Endothelial cell of umbilical vein (primary cell): ENCODE measurements around the gene ITPKB. TPM values are rescaled to one million over a fixed set of nuclear protein-coding genes. Genes with fewer than 3 reads are reported as not detected.

Experiments
- BruUV-seq: library from RNA; stranded (reverse); fragments of 400-500 nt; replicated peaks from 2 replicates; lab custom pipeline; 2021; lab: Mats Ljungman, UMichigan
- CTCF ChIA-PET: fragments of 300-600, 350-600 bp; sonication (Branson Sonifier 250); formaldehyde crosslinking; loops from one replicate; lab custom pipeline; 2021; ENCODE audit warnings: antibody characterized with exemption, inconsistent platforms; lab: Charles Lee
- POLR2A ChIA-PET: fragments of 300-600, 350-600 bp; sonication (Branson Sonifier 250); formaldehyde crosslinking; loops from one replicate; lab custom pipeline; 2021; ENCODE audit warnings: antibody characterized with exemption, inconsistent platforms; lab: Charles Lee
- DNase-seq: peaks from one replicate; pipeline ENCODE4 v3.0.0-alpha.2; 2011; ENCODE audit warnings: low read depth, low spot score
- FAIRE-seq: peaks from 2 replicates; lab custom pipeline; 2011; peaks lifted over from hg19 to GRCh38; lab: Jason Lieb, UNC
- H2AFZ ChIP-seq: 2 replicates; pipeline ENCODE4 v1.6.0; 2012; ENCODE audit warnings: low read depth, low read length, control low read depth, inconsistent platforms
- H3K27ac ChIP-seq: 2 replicates; pipeline ENCODE4 v1.5.1; 2011; ENCODE audit warnings: low read depth, mild to moderate bottlenecking, control low read depth, low read length, moderate library complexity; ENCODE audit not compliant: insufficient read depth
- H3K27me3 ChIP-seq, 2 experiments: 2 replicates each; pipeline versions ENCODE4 v1.6.0 to v1.6.1; 2011; ENCODE audit warnings: low read length in 2 of 2, mixed read lengths in 1 of 2; ENCODE audit not compliant: control insufficient read depth in 2 of 2, insufficient read depth in 2 of 2
- H3K36me3 ChIP-seq, 2 experiments: 2 replicates in 1 of 2; 3 replicates in 1 of 2; pipeline ENCODE4 v1.5.1; 2011; ENCODE audit warnings: low read length in 2 of 2, mild to moderate bottlenecking in 1 of 2, moderate library complexity in 1 of 2; ENCODE audit not compliant: control insufficient read depth in 2 of 2, insufficient read depth in 2 of 2; ENCODE audit errors: extremely low read depth in 1 of 2
- H3K4me1 ChIP-seq: 3 replicates; pipeline ENCODE4 v1.5.1; 2011; ENCODE audit warnings: mild to moderate bottlenecking, low read length; ENCODE audit not compliant: control insufficient read depth, insufficient read depth; ENCODE audit errors: extremely low read depth
- H3K4me2 ChIP-seq: 2 replicates; pipeline ENCODE4 v1.6.1; 2011; ENCODE audit warnings: low read length, control low read depth, mixed read lengths; ENCODE audit not compliant: insufficient read depth
- H3K4me3 ChIP-seq, 3 experiments: fragments of 200-600 bp in 1 of 3; sonication (generic), shearing (Covaris generic) in 1 of 3; replicated peaks in 1 of 3; 2 replicates each; pipeline ENCODE4 v1.5.1; 2011 to 2016; ENCODE audit warnings: control low read depth in 3 of 3, low read length in 3 of 3, mild to moderate bottlenecking in 2 of 3, inconsistent platforms in 1 of 3, low read depth in 1 of 3, moderate library complexity in 1 of 3; ENCODE audit not compliant: insufficient read depth in 1 of 3
- H3K79me2 ChIP-seq: 2 replicates; pipeline ENCODE4 v1.6.0; 2012; ENCODE audit warnings: low read length, inconsistent platforms; ENCODE audit not compliant: control insufficient read depth, insufficient read depth
- H3K9ac ChIP-seq: replicated peaks from 2 replicates; pipeline ENCODE3; 2011; ENCODE audit warnings: low read length, control low read depth; ENCODE audit not compliant: insufficient read depth; ENCODE audit errors: extremely low read depth
- H3K9me1 ChIP-seq: replicated peaks from 3 replicates; pipeline ENCODE4 v1.6.0; 2011; ENCODE audit warnings: mild to moderate bottlenecking, low read length; ENCODE audit not compliant: control insufficient read depth, insufficient read depth; ENCODE audit errors: extremely low read depth
- H3K9me3 ChIP-seq: replicated peaks from 2 replicates; pipeline ENCODE4 v1.5.1; 2012; ENCODE audit warnings: low read length, inconsistent platforms; ENCODE audit not compliant: control insufficient read depth, insufficient read depth
- H4K20me1 ChIP-seq: replicated peaks from 2 replicates; pipeline ENCODE3; 2011; ENCODE audit warnings: mild to moderate bottlenecking, low read length; ENCODE audit not compliant: control insufficient read depth, insufficient read depth; ENCODE audit errors: extremely low read depth
- CTCF ChIP-seq, 2 donors: IDR thresholded peaks; 1 replicate in 1 of 2; 2 replicates in 1 of 2; pipeline ENCODE4 v1.5.1; 2011; ENCODE audit warnings: low read length in 2 of 2, mild to moderate bottlenecking in 2 of 2, moderate library complexity in 2 of 2, control low read depth in 1 of 2, inconsistent platforms in 1 of 2, low read depth in 1 of 2; ENCODE audit not compliant: insufficient read depth in 1 of 2; ENCODE audit errors: extremely low read depth in 1 of 2
- EZH2 ChIP-seq: IDR thresholded peaks from 2 replicates; pipeline ENCODE4 v1.6.1; 2012; ENCODE audit warnings: borderline replicate concordance, low read depth, mild to moderate bottlenecking, moderate library complexity, low read length, inconsistent platforms; ENCODE audit not compliant: severe bottlenecking
- FOS ChIP-seq: IDR thresholded peaks from 2 replicates; pipeline ENCODE4 v1.6.1; 2011; ENCODE audit warnings: mild to moderate bottlenecking, low read length, moderate library complexity, borderline replicate concordance; ENCODE audit not compliant: insufficient read depth
- GATA2 ChIP-seq: IDR thresholded peaks from 2 replicates; pipeline ENCODE4 v1.7.0; 2011; ENCODE audit warnings: low read depth, mild to moderate bottlenecking, moderate library complexity, mixed read lengths, low read length; ENCODE audit not compliant: insufficient read length, insufficient read depth
- JUN ChIP-seq: IDR thresholded peaks from 2 replicates; pipeline ENCODE4 v1.6.1; 2011; ENCODE audit warnings: borderline replicate concordance, low read depth; ENCODE audit not compliant: insufficient read length, insufficient read depth
- MAX ChIP-seq: IDR thresholded peaks from 2 replicates; pipeline ENCODE4 v1.6.1; 2011; ENCODE audit not compliant: insufficient read depth, insufficient read length
- MYC ChIP-seq: IDR thresholded peaks from one replicate; pipeline ENCODE4 v1.6.1; 2011; ENCODE audit warnings: mild to moderate bottlenecking, low read depth, low read length
- POLR2A ChIP-seq: IDR thresholded peaks from 2 replicates; pipeline ENCODE4 v1.6.1; 2012; ENCODE audit warnings: low read depth, mild to moderate bottlenecking, control low read depth, low read length
- POLR2AphosphoS5 ChIP-seq: IDR thresholded peaks from 2 replicates; pipeline ENCODE4 v1.6.1; 2012; ENCODE audit warnings: low read depth, mild to moderate bottlenecking, control low read depth, low read length, moderate library complexity; ENCODE audit not compliant: insufficient read depth
- dilution Hi-C: fragments of 300-500 bp; cut with MboI; formaldehyde crosslinking; loops from one replicate; pipeline ENCODE4 v1.15.0; 2019; ENCODE audit warnings: low sequenced_read_pairs; ENCODE audit not compliant: extremely low pct_ligation_motif_present
- intact Hi-C: fragments of 100-400 bp; cut with micrococcal nuclease; formaldehyde crosslinking; loops from one replicate; pipeline ENCODE4 v1.10.0; 2022
- polyA plus RNA-seq, 4 experiments: library from polyadenylated mRNA; depleted of rRNA in 3 of 4; stranded (reverse) in 3 of 4; unstranded in 1 of 4; fragments of >200 nt; gene quantifications; 2 replicates each; pipeline versions ENCODE4 v1.2.1 to v1.2.3, GENCODE V29; 2011 to 2012; ENCODE audit warnings: missing spikeins in 1 of 4
- total RNA-seq: library from RNA; stranded (reverse); gene quantifications from 2 replicates; pipeline ENCODE4 v1.2.3, GENCODE V29; 2021

ITPKB gene
- total and polyA plus RNA-seq, 2 donors (not counting 3 experiments of a cell fraction or from before 2014, with no cell fraction given): 7.7 to 34.8 TPM

- POLR2A ChIA-PET: no interaction called here
- Histone ChIP-seq H3K4me2 (no peak overlapping the region), H4K20me1 (no peaks in the 10 kb centered on the region), H3K4me3 (no peak overlapping the region), H3K9me3 (no peaks in the 10 kb centered on the region), H3K9me1 (no peaks in the 10 kb centered on the region), H3K27ac (no peak overlapping the region), H2AFZ (no peak overlapping the region), H3K79me2 (no peaks in the 10 kb centered on the region), H3K36me3 (peaks cover 0 to 12% of the 10 kb centered on the region in 2 experiments), H3K9ac (no peak overlapping the region), H3K4me1 (no peaks in the 10 kb centered on the region), H3K27me3 (no peaks in the 10 kb centered on the region)
- TF ChIP-seq POLR2AphosphoS5 (no peak), MYC (no peak), EZH2 (no peak), FOS (no peak), CTCF (IDR thresholded peaks at IDR 0.05; ENCODE audit: extremely low read depth in 1 of 2, insufficient read depth in 1 of 2, low read depth in 1 of 2, low read length in 2 of 2) (no peak), JUN (no peak), POLR2A (no peak), MAX (no peak), GATA2 (no peak)
- CTCF ChIA-PET: interaction anchor here (1.0 to 8.8 kb wide), 7 partner anchors 8 to 305 kb away, joined by 4 to 85 read pairs (median 4); partner anchors contain the start of genes COQ8A, ITPKB and STUM
- intact Hi-C loops: loop anchor here (1.0 to 5.0 kb wide), 6 partner anchors 103 to 803 kb away; no protein-coding TSS in a partner anchor
- no peak for DNase-seq
- peak; percentile 90 for FAIRE-seq
- no TSS peak for BruUV-seq
- dilution Hi-C loops: no loop called here
These were observed 104.4 kb downstream of the ITPKB start for GRCh38 chr1:226634611-226635246.
